Prostate gland (tissue), 2 donors: ENCODE data around the gene UGT1A10. TPM values are rescaled to one million over a fixed set of nuclear protein-coding genes. Genes with fewer than 3 reads are reported as not detected.
"Not testable (repeated sequence)": the region's sequence is repeated elsewhere in the genome, so short reads cannot be mapped to it uniquely, and the experiment has no call there.

Experiments used
- DNase-seq: peaks from one replicate; pipeline ENCODE4 v3.0.0-alpha.2; 2019; ENCODE audit warnings: low spot score
- H3K27ac ChIP-seq, 2 donors: fragments of 200-600 bp; sonication (generic); 2 replicates each; pipeline ENCODE4 v1.5.1; 2017 to 2019
- H3K27me3 ChIP-seq: fragments of 200-600 bp; sonication (generic); replicated peaks from 2 replicates; pipeline ENCODE4 v1.5.1; 2019; ENCODE audit not compliant: insufficient read depth
- H3K36me3 ChIP-seq, 2 donors: fragments of 200-600 bp; sonication (generic); 1 replicate in 1 of 2; 2 replicates in 1 of 2; pipeline versions ENCODE4 v1.5.1 to v1.8.1; 2017 to 2019
- H3K4me1 ChIP-seq: fragments of 200-600 bp; sonication (generic); replicated peaks from 2 replicates; pipeline ENCODE4 v1.5.1; 2019
- H3K4me3 ChIP-seq, 2 donors: fragments of 200-600 bp; sonication (generic); 2 replicates each; pipeline ENCODE4 v1.5.1; 2017 to 2019
- H3K9me3 ChIP-seq: fragments of 200-600 bp; sonication (generic); 2 replicates; pipeline ENCODE4 v1.5.1; 2017
- CTCF ChIP-seq, 4 experiments: fragments of 200-600 bp in 2 of 4; fragments of 450-650 bp in 2 of 4; sonication (generic) in 2 of 4; IDR thresholded peaks; 1 replicate in 3 of 4; 2 replicates in 1 of 4; pipeline ENCODE4 v1.5.1; 2016 to 2019; ENCODE audit warnings: antibody characterized with exemption in 4 of 4, mild to moderate bottlenecking in 2 of 4, moderate library complexity in 2 of 4
- POLR2A ChIP-seq: fragments of 450-650 bp; IDR thresholded peaks from one replicate; pipeline ENCODE4 v1.6.1; 2016; ENCODE audit warnings: antibody characterized with exemption, mild to moderate bottlenecking
- POLR2AphosphoS5 ChIP-seq: sonication (generic); formaldehyde crosslinking; IDR thresholded peaks from one replicate; pipeline ENCODE4 v1.6.1; 2017; ENCODE audit warnings: antibody characterized with exemption
- WGBS: methylation state at CpG from one replicate; pipeline ENCODE4 v1.1.5; 2018; 5-methylcytosine and 5-hydroxymethylcytosine counted together
- intact Hi-C: fragments of 100-400 bp; cut with DNase I; formaldehyde crosslinking; loops from one replicate; pipeline ENCODE4 v1.14.2; 2022
- total RNA-seq, 2 donors: library from RNA; depleted of rRNA; stranded (reverse); fragments of >200 nt; gene quantifications; one replicate each; pipeline ENCODE4 v1.1.0, GENCODE V29; 2016

The UGT1A10 gene
- total RNA-seq, 2 donors from 2014 or later = not detected

GRCh38 chr2:233699424-233700027 is 63.3 kb downstream of the UGT1A10 start:
- 81% methylated on average over 8 of the region's 8 CpGs for WGBS
- Histone ChIP-seq H3K4me3 (no peak overlapping the region), H3K4me1 (no peaks in the 10 kb centered on the region), H3K27me3 (no peaks in the 10 kb centered on the region), H3K36me3 (no peaks in the 10 kb centered on the region), H3K9me3 (no peaks in the 10 kb centered on the region), H3K27ac (peak overlapping the region in 1 of 2 donors; percentile 31)
- no peak for TF ChIP-seq CTCF (IDR thresholded peaks at IDR 0.05)
- no peak for TF ChIP-seq POLR2AphosphoS5
- no peak for TF ChIP-seq POLR2A
- intact Hi-C loops = no loop called here
- no peak for DNase-seq

GRCh38 chr2:233700028-233700635 is 63.9 kb downstream of the UGT1A10 start:
- WGBS = 9% methylated on average over 1 of the region's 1 CpG
- peak overlapping the region in 1 of 2 donors; percentile 31 for H3K27ac ChIP-seq
- no peak overlapping the region for H3K4me3 ChIP-seq
- intact Hi-C loops = no loop called here
- TF ChIP-seq CTCF (IDR thresholded peaks at IDR 0.05) (no peak), POLR2AphosphoS5 (peak; percentile 96)
- no peaks in the 10 kb centered on the region for H3K27me3 ChIP-seq
- no peaks in the 10 kb centered on the region for H3K9me3 ChIP-seq
- peak; percentile 78 for DNase-seq
- no peaks in the 10 kb centered on the region for H3K4me1 ChIP-seq
- no peaks in the 10 kb centered on the region for H3K36me3 ChIP-seq

GRCh38 chr2:233700842-233701241 is 64.6 kb downstream of the UGT1A10 start:
- H3K27me3 ChIP-seq, H3K4me3 ChIP-seq, H3K4me1 ChIP-seq, H3K27ac ChIP-seq, H3K9me3 ChIP-seq, intact Hi-C loops, DNase-seq, H3K36me3 ChIP-seq: not testable (repeated sequence)
- WGBS = 79% methylated on average over 5 of the region's 5 CpGs

GRCh38 chr2:233702238-233702637 is 66.0 kb downstream of the UGT1A10 start:
- TF ChIP-seq CTCF (IDR thresholded peaks at IDR 0.05) (no peak), POLR2A (no peak), POLR2AphosphoS5 (no peak)
- Histone ChIP-seq H3K36me3 (no peaks in the 10 kb centered on the region), H3K27ac (no peak overlapping the region), H3K4me3 (no peak overlapping the region), H3K27me3 (no peaks in the 10 kb centered on the region), H3K4me1 (no peaks in the 10 kb centered on the region), H3K9me3 (no peaks in the 10 kb centered on the region)
- no peak for DNase-seq
- intact Hi-C loops = no loop called here
- 57% methylated on average over 3 of the region's 3 CpGs for WGBS

- 50% methylated on average over 4 of the region's 4 CpGs for WGBS
- DNase-seq = peak; percentile 62
Measured at GRCh38 chr2:233705911-233706506, 69.8 kb downstream of the UGT1A10 start.

More at GRCh38 chr2:233705911-233706506, 69.8 kb downstream of the UGT1A10 start:
- Histone ChIP-seq H3K4me1 (no peaks in the 10 kb centered on the region), H3K27me3 (no peaks in the 10 kb centered on the region), H3K4me3 (no peak overlapping the region), H3K27ac (no peak overlapping the region), H3K9me3 (no peaks in the 10 kb centered on the region), H3K36me3 (no peaks in the 10 kb centered on the region)
- TF ChIP-seq POLR2A (no peak), CTCF (IDR thresholded peaks at IDR 0.05) (no peak), POLR2AphosphoS5 (no peak)
- intact Hi-C loops = no loop called here
